Measurements from ENCODE around the gene DRC7. TPM values are rescaled to one million over a fixed set of nuclear protein-coding genes. Genes with fewer than 3 reads are reported as not detected.
A peak's percentile ranks its signal among the peaks of the same experiment; 100 is the strongest.

DRC7 gene
- total RNA-seq, 1 experiment from 2014 or later: 0.72 TPM

- Histone ChIP-seq H3K23me2 (ENCODE audit: insufficient read length, low read depth, low read length, poor library complexity, severe bottlenecking) (no peaks in the 10 kb centered on the region), H3K23ac (ENCODE audit: insufficient read length, low read depth, low read length) (no peak overlapping the region), H2AFZ (ENCODE audit: low read length) (no peak overlapping the region), H3K9ac (ENCODE audit: extremely low read depth, insufficient read length, low read length) (no peak overlapping the region), H3K27me3 (ENCODE audit: insufficient read depth, low read length) (no peaks in the 10 kb centered on the region), H4K20me1 (ENCODE audit: control insufficient read depth, insufficient read depth, insufficient read length) (no peaks in the 10 kb centered on the region), H3K4me1 (ENCODE audit: insufficient read depth, low read length) (peaks cover 4% of the 10 kb centered on the region; the same call in 1 of the 2 replicates), H3K79me1 (ENCODE audit: insufficient read depth, low read depth, low read length, poor library complexity, severe bottlenecking) (no peaks in the 10 kb centered on the region), H3K79me2 (ENCODE audit: insufficient read depth, low read length) (no peaks in the 10 kb centered on the region), H4K91ac (ENCODE audit: insufficient read length, low read depth, low read length) (no peak overlapping the region), H2BK15ac (ENCODE audit: low read depth, low read length) (no peak overlapping the region), H4K8ac (replicated peaks; ENCODE audit: insufficient read length, low read depth, low read length) (no peak overlapping the region), H3K4me2 (ENCODE audit: insufficient read depth, insufficient read length, low read length) (no peak overlapping the region), H2BK12ac (ENCODE audit: insufficient read length, low read depth, low read length) (no peak overlapping the region), H2BK5ac (ENCODE audit: insufficient read length, low read length) (no peak overlapping the region), H3T11ph (ENCODE audit: low read length) (no peak overlapping the region), H4K5ac (ENCODE audit: insufficient read length, low read depth, low read length) (no peak overlapping the region), H3K18ac (ENCODE audit: insufficient read length, low read depth, low read length) (no peak overlapping the region), H2BK20ac (ENCODE audit: low read depth, low read length, poor library complexity, severe bottlenecking) (no peak overlapping the region), H3K27ac (ENCODE audit: insufficient read length, low read depth, low read length) (no peak overlapping the region), H3K4ac (ENCODE audit: low read depth, low read length) (no peak overlapping the region), H3K9me3 (ENCODE audit: control insufficient read depth, low read depth, low read length) (no peaks in the 10 kb centered on the region), H2AK5ac (ENCODE audit: insufficient read length, low read length) (no peak overlapping the region), H3K56ac (ENCODE audit: insufficient read length, low read depth, low read length) (no peak overlapping the region), H2BK120ac (ENCODE audit: low read depth, low read length, poor library complexity, severe bottlenecking) (no peak overlapping the region), H3K14ac (ENCODE audit: insufficient read depth, low read length) (no peak overlapping the region; the same call in 1 of the 2 replicates)
- H3K27me3 Mint-ChIP-seq (ENCODE audit: low read depth): peaks cover 21% of the 10 kb centered on the region
- TF ChIP-seq CTCF (conservative IDR thresholded peaks at IDR 0.05): no peak
- H3K9me3 Mint-ChIP-seq: no peaks in the 10 kb centered on the region
- no peak overlapping the region for H3K4me3 Mint-ChIP-seq
- H3K4me1 Mint-ChIP-seq: peaks cover 2 to 41% of the 10 kb centered on the region in 2 experiments
- no peaks in the 10 kb centered on the region for H3K36me3 Mint-ChIP-seq (ENCODE audit: insufficient read depth in 1 of 3, low read depth in 3 of 3)
- DNase-seq: no peak
- H3K27ac Mint-ChIP-seq: peak overlapping the region in 1 of 3 experiments; percentile 68; a peak in 1 of 7 replicates
- WGBS (ENCODE audit: extremely low coverage, insufficient read length, low lambda C conversion rate): no CpG with 5 or more reads among the region's 14 CpGs
These were observed 16.8 kb upstream of the DRC7 start for GRCh38 chr16:57677622-57678369.
